Caco-2 (cell line): Measurements from ENCODE around the gene KIF19. TPM values are rescaled to one million over a fixed set of nuclear protein-coding genes. Genes with fewer than 3 reads are reported as not detected.

Source experiments
- BruUV-seq: library from RNA; stranded (reverse); fragments of 400-500 nt; replicated peaks from 2 replicates; lab custom pipeline; 2021; lab: Mats Ljungman, UMichigan
- CTCF ChIA-PET: fragments of 300-600 bp; sonication (Branson Sonifier 250); formaldehyde crosslinking; loops from one replicate; lab custom pipeline; 2022; ENCODE audit warnings: antibody characterized with exemption; lab: Charles Lee
- POLR2A ChIA-PET: fragments of 300-600 bp; sonication (Branson Sonifier 250); formaldehyde crosslinking; loops from one replicate; lab custom pipeline; 2022; ENCODE audit warnings: antibody characterized with exemption; lab: Charles Lee
- DNase-seq, 2 experiments: peaks; one replicate each; pipeline versions ENCODE4 v3.0.0 to v3.0.0-alpha.2; 2020 to 2022
- H3K27me3 ChIP-seq: replicated peaks from 2 replicates; pipeline ENCODE4 v1.6.0; 2011; ENCODE audit warnings: low read length; ENCODE audit not compliant: control insufficient read depth, insufficient read depth
- H3K36me3 ChIP-seq: 2 replicates; pipeline ENCODE4 v1.5.1; 2011; ENCODE audit warnings: low read length; ENCODE audit not compliant: control insufficient read depth, insufficient read depth
- H3K4me1 ChIP-seq: fragments of 250-450 bp; sonication (Bioruptor Pico); 2 replicates; pipeline ENCODE4 v1.5.1; 2020; ENCODE audit warnings: mild to moderate bottlenecking
- H3K4me3 ChIP-seq: 2 replicates; pipeline ENCODE4 v1.5.1; 2011; ENCODE audit warnings: low read depth, mild to moderate bottlenecking, control low read depth, low read length
- H3K9me3 ChIP-seq: fragments of 250-450 bp; sonication (Bioruptor Pico); 2 replicates; pipeline ENCODE4 v1.5.1; 2020; ENCODE audit warnings: mild to moderate bottlenecking, moderate library complexity
- H3K27ac Mint-ChIP-seq: one replicate; pipeline ENCODE4 v1.8.0; 2022; ENCODE audit warnings: mixed read lengths; ENCODE audit not compliant: unreplicated experiment
- H3K27me3 Mint-ChIP-seq: one replicate; pipeline ENCODE4 v1.8.0; 2022; ENCODE audit warnings: mixed read lengths; ENCODE audit not compliant: insufficient read depth, unreplicated experiment
- H3K36me3 Mint-ChIP-seq: one replicate; pipeline ENCODE4 v1.8.0; 2022; ENCODE audit warnings: mild to moderate bottlenecking, mixed read lengths; ENCODE audit not compliant: insufficient read depth, unreplicated experiment
- H3K4me1 Mint-ChIP-seq: one replicate; pipeline ENCODE4 v1.8.0; 2022; ENCODE audit warnings: low read depth, mixed read lengths; ENCODE audit not compliant: unreplicated experiment
- H3K4me3 Mint-ChIP-seq: one replicate; pipeline ENCODE4 v1.8.0; 2022; ENCODE audit warnings: mild to moderate bottlenecking, moderate library complexity, mixed read lengths; ENCODE audit not compliant: unreplicated experiment
- H3K9me3 Mint-ChIP-seq: one replicate; pipeline ENCODE4 v1.8.0; 2022; ENCODE audit warnings: mixed read lengths; ENCODE audit not compliant: unreplicated experiment
- intact Hi-C: fragments of 100-400 bp; cut with micrococcal nuclease; formaldehyde crosslinking; loops from one replicate; pipeline ENCODE4 v1.10.0; 2022; ENCODE audit not compliant: unreplicated experiment
- total RNA-seq: library from RNA; stranded (reverse); gene quantifications from 2 replicates; pipeline ENCODE4 v1.2.3, GENCODE V29; 2022
- TF ChIP-seq, protein P1 (sequence below), 2 experiments: fragments of 200-600 bp in 1 of 2; IDR thresholded peaks; 1 replicate in 1 of 2; 2 replicates in 1 of 2; pipeline versions ENCODE4 v1.5.1 to v1.8.0; 2011 to 2022; ENCODE audit warnings: antibody characterized with exemption in 1 of 2, control low read depth in 1 of 2, inconsistent platforms in 1 of 2, low read depth in 1 of 2, low read length in 1 of 2, mild to moderate bottlenecking in 1 of 2, moderate library complexity in 1 of 2; ENCODE audit not compliant: insufficient read depth in 1 of 2, severe bottlenecking in 1 of 2, unreplicated experiment in 1 of 2

The KIF19 gene
- total RNA-seq, 1 experiment from 2014 or later = not detected

DNA sequence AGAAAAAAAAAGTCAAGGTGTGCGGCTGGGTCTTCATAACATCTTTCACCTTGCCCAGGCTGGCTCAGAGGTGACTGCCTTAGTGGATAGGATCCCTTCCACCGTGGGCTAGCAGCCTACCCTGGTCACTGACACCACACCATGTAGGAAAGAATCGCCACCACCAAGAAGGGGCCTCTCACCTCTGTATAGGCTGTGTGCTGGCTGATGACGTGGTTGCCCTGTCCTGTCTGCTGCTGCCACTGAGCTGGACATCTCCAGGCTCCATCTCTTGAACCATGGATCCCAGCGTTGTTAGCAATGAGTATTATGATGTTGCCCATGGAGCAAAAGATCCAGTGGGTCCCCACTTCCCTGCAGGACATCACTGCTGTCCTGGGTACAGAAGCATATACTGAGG, 41.2 kb downstream of the KIF19 start, which contains the start of gene GPR142:
GPR142 (plus strand) TSS at position 301 of the 400 bp plus-strand sequence. CDS start 2,035 bp downstream, outside the sequence.
- BruUV-seq = no TSS peak
- DNase-seq = no peak
- TF ChIP-seq, protein P1, sequence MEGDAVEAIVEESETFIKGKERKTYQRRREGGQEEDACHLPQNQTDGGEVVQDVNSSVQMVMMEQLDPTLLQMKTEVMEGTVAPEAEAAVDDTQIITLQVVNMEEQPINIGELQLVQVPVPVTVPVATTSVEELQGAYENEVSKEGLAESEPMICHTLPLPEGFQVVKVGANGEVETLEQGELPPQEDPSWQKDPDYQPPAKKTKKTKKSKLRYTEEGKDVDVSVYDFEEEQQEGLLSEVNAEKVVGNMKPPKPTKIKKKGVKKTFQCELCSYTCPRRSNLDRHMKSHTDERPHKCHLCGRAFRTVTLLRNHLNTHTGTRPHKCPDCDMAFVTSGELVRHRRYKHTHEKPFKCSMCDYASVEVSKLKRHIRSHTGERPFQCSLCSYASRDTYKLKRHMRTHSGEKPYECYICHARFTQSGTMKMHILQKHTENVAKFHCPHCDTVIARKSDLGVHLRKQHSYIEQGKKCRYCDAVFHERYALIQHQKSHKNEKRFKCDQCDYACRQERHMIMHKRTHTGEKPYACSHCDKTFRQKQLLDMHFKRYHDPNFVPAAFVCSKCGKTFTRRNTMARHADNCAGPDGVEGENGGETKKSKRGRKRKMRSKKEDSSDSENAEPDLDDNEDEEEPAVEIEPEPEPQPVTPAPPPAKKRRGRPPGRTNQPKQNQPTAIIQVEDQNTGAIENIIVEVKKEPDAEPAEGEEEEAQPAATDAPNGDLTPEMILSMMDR (IDR thresholded peaks at IDR 0.05; ENCODE audit: insufficient read depth in 1 of 2, low read depth in 1 of 2, low read length in 1 of 2, severe bottlenecking in 1 of 2, unreplicated experiment in 1 of 2) = no peak
- peaks cover 4% of the 10 kb centered on the region; the same call in 1 of the 2 replicates for H3K4me1 ChIP-seq
- H3K36me3 Mint-ChIP-seq = no peaks in the 10 kb centered on the region
- H3K4me3 Mint-ChIP-seq = no peak within 1 kb of the TSS
- intact Hi-C loops = loop anchor here (5.0 to 10.0 kb wide), 2 partner anchors 152 to 165 kb away; partner anchors contain the start of genes CD300LB and TTYH2
- no peaks in the 10 kb centered on the region for H3K9me3 Mint-ChIP-seq
- no peak within 1 kb of the TSS for H3K4me3 ChIP-seq
- H3K36me3 ChIP-seq = no peaks in the 10 kb centered on the region
- no peak within 1 kb of the TSS for H3K27ac Mint-ChIP-seq
- H3K4me1 Mint-ChIP-seq = peaks cover 5% of the 10 kb centered on the region
- CTCF ChIA-PET = interaction anchor here (0.8 to 3.6 kb wide), 12 partner anchors 10 to 166 kb away, joined by 3 to 33 read pairs (median 7); partner anchors contain the start of gene TTYH2
- no peaks in the 10 kb centered on the region for H3K27me3 ChIP-seq
- H3K27me3 Mint-ChIP-seq = no peaks in the 10 kb centered on the region
- H3K9me3 ChIP-seq = no peaks in the 10 kb centered on the region
- POLR2A ChIA-PET = no interaction called here

DNA sequence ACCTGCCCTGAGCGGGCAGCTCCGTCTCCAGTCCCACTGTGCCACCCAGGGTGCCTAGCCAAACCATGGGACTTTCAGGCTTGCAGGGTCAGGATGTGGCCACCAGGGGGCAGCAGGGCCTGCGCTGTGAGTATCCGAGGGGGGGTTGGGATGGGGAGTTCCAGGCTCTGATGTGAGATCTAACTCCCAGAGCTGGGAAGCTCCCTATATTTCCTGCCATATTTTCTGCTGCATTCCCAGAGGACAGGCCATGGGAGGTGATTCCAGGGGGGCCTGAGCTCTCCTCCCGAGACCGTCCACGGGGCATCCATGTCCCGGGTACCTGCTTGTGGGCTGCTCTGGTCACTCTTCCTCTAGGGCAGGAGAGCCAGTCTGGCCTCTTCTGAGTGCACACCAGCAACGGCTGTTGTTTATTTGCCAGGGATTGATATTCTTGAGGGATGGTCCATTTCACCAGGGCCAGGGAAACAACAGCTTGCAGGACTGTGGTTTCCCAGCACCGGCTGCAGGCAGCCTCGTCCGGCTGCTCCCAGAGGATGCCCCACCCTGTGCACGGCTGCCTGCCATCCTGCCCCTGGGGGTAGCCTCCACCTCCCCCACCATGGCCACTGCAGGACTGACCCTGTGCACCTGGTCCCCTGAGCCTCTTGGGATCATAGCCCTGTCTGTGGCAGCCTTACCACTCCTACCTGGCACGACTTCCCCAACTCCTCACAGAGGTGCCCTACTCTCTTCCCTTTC, 42.5 kb downstream of the KIF19 start:
- Mint-ChIP-seq H3K9me3 (no peaks in the 10 kb centered on the region), H3K36me3 (no peaks in the 10 kb centered on the region), H3K27me3 (no peaks in the 10 kb centered on the region), H3K27ac (no peak overlapping the region), H3K4me3 (no peak overlapping the region), H3K4me1 (peaks cover 5% of the 10 kb centered on the region)
- no TSS peak for BruUV-seq
- Histone ChIP-seq H3K27me3 (no peaks in the 10 kb centered on the region), H3K9me3 (no peaks in the 10 kb centered on the region), H3K4me3 (no peak overlapping the region), H3K4me1 (peaks cover 8% of the 10 kb centered on the region), H3K36me3 (no peaks in the 10 kb centered on the region)
- POLR2A ChIA-PET = interaction anchor here (0.6 kb wide), 1 partner anchor 63 kb away, joined by 15 read pairs; no protein-coding TSS in a partner anchor
- TF ChIP-seq, protein P1 (IDR thresholded peaks at IDR 0.05; ENCODE audit: insufficient read depth in 1 of 2, low read depth in 1 of 2, low read length in 1 of 2, severe bottlenecking in 1 of 2, unreplicated experiment in 1 of 2) = peak; percentile 88 to 97
- CTCF ChIA-PET = interaction anchor here (0.6 to 3.6 kb wide), 18 partner anchors 9 to 871 kb away, joined by 3 to 33 read pairs (median 4); partner anchors contain the start of genes ATP5PD, KCTD2 and TTYH2
- intact Hi-C loops = loop anchor here (1.0 to 10.0 kb wide), 4 partner anchors 89 to 164 kb away; partner anchors contain the start of genes CD300LB and TTYH2
- peak; percentile 72 to 75 for DNase-seq

- H3K27me3 ChIP-seq = no peaks in the 10 kb centered on the region
- no peak overlapping the region for H3K4me3 ChIP-seq
- Mint-ChIP-seq H3K4me1 (peaks cover 5% of the 10 kb centered on the region), H3K9me3 (no peaks in the 10 kb centered on the region), H3K36me3 (no peaks in the 10 kb centered on the region), H3K27ac (no peak overlapping the region), H3K4me3 (no peak overlapping the region), H3K27me3 (no peaks in the 10 kb centered on the region)
- H3K9me3 ChIP-seq = no peaks in the 10 kb centered on the region
- TF ChIP-seq, protein P1 (IDR thresholded peaks at IDR 0.05; ENCODE audit: insufficient read depth in 1 of 2, low read depth in 1 of 2, low read length in 1 of 2, severe bottlenecking in 1 of 2, unreplicated experiment in 1 of 2) = no peak
- POLR2A ChIA-PET = no interaction called here
- CTCF ChIA-PET = interaction anchor here (1.2 to 3.6 kb wide), 6 partner anchors 8 to 171 kb away, joined by 3 to 33 read pairs (median 14); no protein-coding TSS in a partner anchor
- no TSS peak for BruUV-seq
- no peak for DNase-seq
- intact Hi-C loops = loop anchor here (5.0 to 10.0 kb wide), 2 partner anchors 154 to 163 kb away; partner anchors contain the start of genes CD300LB and TTYH2
- H3K36me3 ChIP-seq = no peaks in the 10 kb centered on the region
- H3K4me1 ChIP-seq = peaks cover 15% of the 10 kb centered on the region
Measured at GRCh38 chr17:74369221-74369620, 43.2 kb downstream of the KIF19 start.
